NCI-H2081 treated with DMSO at 0.1 percent for 48 hours (cell line): ENCODE data around the gene TSPAN1.
"Not testable (repeated sequence)": the region's sequence is repeated elsewhere in the genome, so short reads cannot be mapped to it uniquely, and the experiment has no call there.

ENCODE experiments used
- DNase-seq: peaks from one replicate; lab custom pipeline; 2025; lab: John Stamatoyannopoulos, UW

The TSPAN1 gene

DNA sequence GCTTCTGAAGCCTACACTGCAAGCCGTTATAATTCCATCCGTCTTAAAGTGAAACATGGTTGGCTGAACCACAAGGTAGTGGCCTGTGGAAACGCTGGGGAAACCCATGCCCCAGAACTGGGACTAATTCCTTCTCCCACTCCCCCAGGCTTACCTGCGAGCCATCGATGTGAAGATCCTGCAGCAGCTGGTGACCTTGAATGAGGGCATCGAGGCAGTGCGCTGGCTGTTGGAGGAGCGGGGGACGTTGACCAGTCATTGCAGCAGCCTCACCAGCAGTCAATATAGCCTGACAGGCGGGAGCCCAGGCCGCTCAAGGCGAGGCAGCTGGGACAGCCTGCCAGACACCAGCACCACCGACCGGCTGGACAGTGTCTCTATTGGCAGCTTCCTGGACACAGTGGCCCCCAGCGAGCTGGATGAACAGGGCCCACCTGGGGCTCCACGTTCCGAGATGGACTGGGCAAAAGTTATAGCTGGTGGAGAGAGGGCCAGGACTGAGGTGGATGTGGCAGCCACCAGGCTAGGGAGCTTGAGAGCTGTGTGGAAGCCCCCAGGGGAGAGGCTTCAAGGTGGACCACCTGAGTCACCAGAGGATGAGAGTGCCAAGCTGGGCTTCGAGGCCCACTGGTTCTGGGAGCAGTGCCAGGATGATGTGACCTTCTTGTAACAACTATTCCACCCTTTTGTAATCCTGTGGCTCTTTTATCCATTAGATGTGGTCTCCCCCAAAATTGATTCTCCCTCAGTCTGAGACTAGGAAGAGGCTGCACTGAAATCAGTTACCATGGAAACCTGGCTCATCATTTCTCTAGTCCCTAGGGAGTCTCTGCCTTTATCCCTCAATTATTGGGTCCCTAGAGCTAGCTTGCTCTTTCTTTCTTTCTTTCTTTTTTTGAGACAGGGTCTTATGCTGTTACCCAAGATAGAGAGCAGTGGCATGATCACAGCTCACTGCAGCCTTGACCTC lies 44.9 kb downstream of the TSPAN1 start:
- DNase-seq = no peak

GRCh38 chr1:46220808-46221207 lies 45.9 kb downstream of the TSPAN1 start:
- no peak for DNase-seq

DNA sequence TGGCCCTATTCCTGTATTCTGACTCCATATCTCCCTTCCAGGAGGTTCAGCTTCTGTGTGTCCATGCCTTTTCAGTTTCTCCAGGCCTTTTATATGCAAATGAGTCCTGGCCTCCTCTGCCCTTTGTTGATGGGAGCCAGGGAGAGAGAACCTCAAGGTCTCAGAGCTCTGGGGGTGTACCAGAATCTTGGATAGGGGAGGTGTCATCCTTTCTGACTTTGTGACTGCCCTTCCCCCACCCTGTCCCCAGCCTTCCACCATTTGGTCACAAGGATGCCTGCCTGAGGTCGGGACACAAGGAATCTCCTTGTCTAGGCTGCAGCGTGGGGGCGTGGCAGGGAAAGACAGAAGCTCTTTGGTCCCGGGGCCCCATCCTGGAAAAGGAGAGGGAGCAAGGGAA lies 46.9 kb downstream of the TSPAN1 start:
- no peak for DNase-seq

DNA sequence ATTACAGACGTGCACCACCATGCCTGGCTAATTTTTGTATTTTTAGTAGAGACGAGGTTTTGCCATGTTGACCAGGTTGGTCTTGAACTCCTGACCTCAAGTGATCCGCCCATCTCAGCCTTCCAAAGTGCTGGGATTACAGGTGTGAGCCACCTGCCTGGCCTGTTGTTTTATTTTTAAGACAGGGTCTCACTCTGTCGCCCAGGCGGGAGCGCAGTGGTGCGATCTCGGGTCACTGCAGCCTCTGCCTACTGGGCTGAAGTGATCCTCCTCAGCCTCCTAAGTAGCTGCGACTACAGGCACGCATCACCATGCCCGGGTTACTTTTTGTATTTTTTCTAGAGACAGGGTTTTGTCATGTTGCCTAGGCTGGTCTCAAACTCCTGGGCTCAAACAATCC lies 48.2 kb downstream of the TSPAN1 start:
- not testable (repeated sequence) for DNase-seq

DNA sequence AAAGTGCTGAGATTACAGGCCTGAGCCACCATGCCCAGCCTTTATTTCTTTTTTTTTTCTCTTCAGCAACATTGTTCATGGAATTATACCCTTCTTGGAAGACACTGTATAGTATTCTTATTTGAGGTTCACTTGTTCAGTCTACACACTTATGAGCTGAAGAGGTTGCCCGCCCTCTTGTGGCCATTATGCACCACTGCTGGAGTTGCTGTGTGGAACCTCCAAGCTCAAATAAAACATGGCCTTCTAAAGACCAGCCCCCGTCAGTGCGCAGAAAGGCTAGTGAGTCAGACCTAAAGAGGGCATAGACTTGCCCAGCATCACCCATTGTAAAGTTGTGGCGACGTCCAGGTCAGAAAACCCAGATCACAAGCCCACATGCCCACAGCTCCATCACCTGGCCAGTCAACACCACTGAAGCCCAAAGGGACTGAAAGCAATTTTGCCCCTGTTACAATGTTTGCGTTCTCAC lies 48.6 kb downstream of the TSPAN1 start:
- DNase-seq = peak; percentile 30

GRCh38 chr1:46224966-46225365 lies 50.1 kb downstream of the TSPAN1 start:
- no peak for DNase-seq

GRCh38 chr1:46231231-46231630 lies 56.3 kb downstream of the TSPAN1 start:
- DNase-seq = not testable (repeated sequence)
